ENCODE data around the gene COG7. TPM values are rescaled to one million over a fixed set of nuclear protein-coding genes. Genes with fewer than 3 reads are reported as not detected.

Gene COG7
- total RNA-seq, 4 donors from 2014 or later, result 10.6 to 13.9 (median 13.3) TPM

- TF ChIP-seq CTCF (IDR thresholded peaks at IDR 0.05; ENCODE audit: low read depth), result no peak
Observed at GRCh38 chr16:23362460-23363317, 90.3 kb downstream of the COG7 start.

GRCh38 chr16:23359092-23359760 is 93.8 kb downstream of the COG7 start:
- no peak for TF ChIP-seq CTCF (IDR thresholded peaks at IDR 0.05; ENCODE audit: low read depth)

- TF ChIP-seq CTCF (IDR thresholded peaks at IDR 0.05; ENCODE audit: low read depth), result no peak
Observed at GRCh38 chr16:23357761-23358290, 95.2 kb downstream of the COG7 start.

- TF ChIP-seq CTCF (IDR thresholded peaks at IDR 0.05; ENCODE audit: low read depth), result no peak
Observed at GRCh38 chr16:23356941-23357340, 96.0 kb downstream of the COG7 start.

GRCh38 chr16:23355106-23355670 is 97.8 kb downstream of the COG7 start:
- TF ChIP-seq CTCF (IDR thresholded peaks at IDR 0.05; ENCODE audit: low read depth), result no peak

GRCh38 chr16:23354246-23354645 is 98.7 kb downstream of the COG7 start:
- no peak for TF ChIP-seq CTCF (IDR thresholded peaks at IDR 0.05; ENCODE audit: low read depth)

- TF ChIP-seq CTCF (IDR thresholded peaks at IDR 0.05; ENCODE audit: low read depth), result no peak
Observed at GRCh38 chr16:23353440-23353839, 99.5 kb downstream of the COG7 start.

All from subcutaneous adipose tissue (tissue), 4 donors.